Cardiac atrium fibroblast (primary cell): Measurements from ENCODE around the gene ISL2. TPM values are rescaled to one million over a fixed set of nuclear protein-coding genes. Genes with fewer than 3 reads are reported as not detected.

ENCODE experiments used
- total RNA-seq: library from RNA; depleted of rRNA; stranded (reverse); fragments of >200 nt; gene quantifications from 2 replicates; pipeline ENCODE4 v1.2.3, GENCODE V29; 2015

The ISL2 gene
- 0.49 and 0.72 TPM in 2 replicates for total RNA-seq

DNA sequence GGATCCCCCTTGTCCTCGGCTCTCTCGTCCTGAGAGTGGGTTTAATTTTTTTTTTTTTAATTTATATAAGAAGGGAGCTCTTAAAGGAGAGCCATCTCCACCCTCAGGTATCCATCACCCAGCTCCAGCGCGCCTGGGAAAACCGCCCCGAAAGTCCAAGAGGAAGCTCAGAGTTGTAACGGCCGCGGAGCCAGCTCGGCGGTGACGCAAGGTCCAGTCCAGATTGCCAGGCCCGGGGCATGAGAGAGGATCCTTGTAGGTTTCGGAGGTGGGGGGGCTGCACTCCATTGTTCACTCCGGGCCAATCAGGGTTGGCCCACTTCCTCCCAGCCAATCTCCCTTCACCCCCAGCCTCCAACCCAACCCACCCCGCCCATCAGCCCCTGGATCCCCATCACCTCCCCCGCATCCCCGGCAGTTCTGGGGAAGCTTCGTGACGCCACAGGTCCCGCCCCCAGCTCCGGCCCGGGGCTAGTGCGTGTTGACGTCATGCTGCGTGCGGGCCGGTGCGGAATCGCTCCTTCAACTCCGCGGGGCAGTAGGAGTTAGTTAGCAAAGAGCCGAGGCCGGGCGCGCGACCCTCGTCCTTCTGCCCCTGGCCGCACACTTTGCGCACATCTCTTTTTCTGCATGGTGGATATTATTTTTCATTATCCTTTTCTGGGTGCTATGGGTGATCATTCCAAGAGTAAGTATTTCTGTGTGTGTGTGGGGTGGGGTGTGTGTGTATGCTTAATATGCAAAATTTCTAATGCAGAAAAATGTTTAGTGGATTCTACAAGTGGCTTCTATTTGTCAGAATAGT is at the start of gene ISL2:
ISL2 (plus strand) TSS at position 520 of the 805 bp plus-strand sequence; CDS start at position 631, 111 bp downstream.

DNA sequence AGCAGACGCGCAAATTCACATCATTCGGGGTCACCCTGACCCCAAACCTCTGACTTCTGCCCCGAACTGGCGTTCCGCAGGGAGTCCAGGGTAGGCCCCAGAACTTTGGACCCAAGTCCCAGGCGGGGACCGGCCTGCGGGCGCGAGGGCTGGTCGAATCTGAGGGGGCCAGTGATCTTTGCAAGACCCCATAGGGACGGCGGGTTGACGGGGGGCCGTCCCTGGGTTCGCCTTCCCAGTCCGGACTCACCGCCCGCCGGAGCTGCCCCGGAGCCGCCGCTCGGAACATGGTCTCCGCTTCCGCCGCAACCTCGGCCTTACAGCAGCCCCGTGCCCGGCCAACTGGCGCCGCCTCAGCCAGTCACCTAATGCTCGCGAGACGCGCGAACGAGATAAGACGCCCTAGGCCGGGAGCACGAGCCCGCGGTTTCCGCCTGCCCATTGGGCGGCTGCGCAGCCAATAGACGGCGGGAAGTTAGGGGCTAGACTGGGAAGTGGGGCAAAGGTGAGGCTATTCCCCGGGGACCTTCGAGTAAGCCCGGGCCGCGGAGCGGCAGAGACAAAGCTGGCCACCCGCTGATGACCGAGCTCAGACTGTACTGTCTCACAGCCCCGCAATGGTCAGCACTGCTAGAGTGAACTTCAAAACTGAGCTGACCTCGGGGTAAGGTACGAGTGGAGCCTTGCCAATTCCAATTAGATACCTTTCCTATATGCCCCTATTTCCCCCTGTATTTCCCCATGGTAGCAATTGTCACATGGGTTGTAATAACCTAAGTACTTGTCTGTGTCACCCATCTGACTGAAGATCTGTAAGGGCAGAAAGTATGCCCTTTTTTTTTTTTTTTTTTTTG is 25.2 kb upstream of the ISL2 start, which contains the start of gene ETFA:
ETFA (minus strand) TSS at position 370 of the 854 bp plus-strand sequence; CDS start at position 289, 81 bp downstream.

Other genes with a start within 250 kb of the ISL2 start
- gene ETFA, start 25.3 kb upstream of the ISL2 start, total RNA-seq, result 93.9 and 128 TPM in 2 replicates